Activated naive CD4-positive, alpha-beta T cell treated with anti-CD3 and anti-CD28 coated beads, Interleukin-2, amount 10 ng/mL, durations not matched to agents 7 days and 5 days (primary cell): ENCODE results near the gene VPS9D1.

Source experiments
- CTCF ChIA-PET: fragments of 350-600 bp; sonication (Branson Sonifier 250); formaldehyde crosslinking; loops from one replicate; lab custom pipeline; 2021; ENCODE audit warnings: antibody characterized with exemption; lab: Charles Lee
- DNase-seq: peaks from one replicate; pipeline ENCODE4 v3.0.0-alpha.2; 2020
- H3K27ac Mint-ChIP-seq: one replicate; pipeline ENCODE4 v1.8.0; 2021; ENCODE audit warnings: mild to moderate bottlenecking, moderate library complexity, mixed read lengths
- H3K27me3 Mint-ChIP-seq: one replicate; pipeline ENCODE4 v1.8.0; 2021; ENCODE audit warnings: mild to moderate bottlenecking, mixed read lengths
- H3K36me3 Mint-ChIP-seq: one replicate; pipeline ENCODE4 v1.8.0; 2021; ENCODE audit warnings: mixed read lengths
- H3K4me1 Mint-ChIP-seq: one replicate; pipeline ENCODE4 v1.8.0; 2021; ENCODE audit warnings: mixed read lengths
- H3K4me3 Mint-ChIP-seq: one replicate; pipeline ENCODE4 v1.8.0; 2021; ENCODE audit warnings: mild to moderate bottlenecking, moderate library complexity, mixed read lengths
- H3K9me3 Mint-ChIP-seq: one replicate; pipeline ENCODE4 v1.8.0; 2021; ENCODE audit warnings: mixed read lengths

Gene VPS9D1

GRCh38 chr16:89710709-89711564 is 9.8 kb downstream of the VPS9D1 start:
- no peak overlapping the region for H3K27ac Mint-ChIP-seq
- H3K27me3 Mint-ChIP-seq, result peaks cover 2% of the 10 kb centered on the region
- no peak overlapping the region for H3K4me3 Mint-ChIP-seq
- H3K36me3 Mint-ChIP-seq, result peaks cover 1% of the 10 kb centered on the region
- no peak for DNase-seq
- H3K9me3 Mint-ChIP-seq, result no peaks in the 10 kb centered on the region
- peaks cover 12% of the 10 kb centered on the region for H3K4me1 Mint-ChIP-seq
- CTCF ChIA-PET, result interaction anchor here (1.2 to 6.0 kb wide), 2 partner anchors 80 to 149 kb away, joined by 3 to 116 read pairs; no protein-coding TSS in a partner anchor

GRCh38 chr16:89709716-89710432 is 10.8 kb downstream of the VPS9D1 start:
- H3K27me3 Mint-ChIP-seq, result peaks cover 4% of the 10 kb centered on the region
- CTCF ChIA-PET, result interaction anchor here (0.6 to 6.0 kb wide), 5 partner anchors 10 to 151 kb away, joined by 3 to 116 read pairs (median 4); no protein-coding TSS in a partner anchor
- peaks cover under 1% of the 10 kb centered on the region for H3K36me3 Mint-ChIP-seq
- DNase-seq, result no peak
- H3K9me3 Mint-ChIP-seq, result no peaks in the 10 kb centered on the region
- peaks cover 15% of the 10 kb centered on the region for H3K4me1 Mint-ChIP-seq
- no peak overlapping the region for H3K27ac Mint-ChIP-seq
- H3K4me3 Mint-ChIP-seq, result no peak overlapping the region

GRCh38 chr16:89709166-89709565 is 11.5 kb downstream of the VPS9D1 start:
- CTCF ChIA-PET, result interaction anchor here (0.6 to 6.0 kb wide), 5 partner anchors 9 to 151 kb away, joined by 3 to 116 read pairs (median 4); partner anchors contain the start of gene VPS9D1
- Mint-ChIP-seq H3K36me3 (no peaks in the 10 kb centered on the region), H3K27me3 (peaks cover 6% of the 10 kb centered on the region), H3K27ac (no peak overlapping the region), H3K4me1 (peaks cover 13% of the 10 kb centered on the region), H3K9me3 (no peaks in the 10 kb centered on the region), H3K4me3 (no peak overlapping the region)
- no peak for DNase-seq

- H3K4me3 Mint-ChIP-seq, result no peak overlapping the region
- H3K36me3 Mint-ChIP-seq, result no peaks in the 10 kb centered on the region
- H3K27me3 Mint-ChIP-seq, result peaks cover 9% of the 10 kb centered on the region
- CTCF ChIA-PET, result interaction anchor here (1.1 to 6.0 kb wide), 5 partner anchors 9 to 153 kb away, joined by 3 to 116 read pairs (median 5); partner anchors contain the start of gene VPS9D1
- peaks cover 13% of the 10 kb centered on the region for H3K4me1 Mint-ChIP-seq
- no peak overlapping the region for H3K27ac Mint-ChIP-seq
- no peak for DNase-seq
- H3K9me3 Mint-ChIP-seq, result no peaks in the 10 kb centered on the region
These were observed 12.2 kb downstream of the VPS9D1 start for GRCh38 chr16:89708481-89708931.

- Mint-ChIP-seq H3K4me1 (peaks cover 14% of the 10 kb centered on the region), H3K36me3 (no peaks in the 10 kb centered on the region), H3K4me3 (no peak overlapping the region), H3K27ac (no peak overlapping the region), H3K27me3 (peaks cover 9% of the 10 kb centered on the region), H3K9me3 (no peaks in the 10 kb centered on the region)
- CTCF ChIA-PET, result interaction anchor here (0.7 to 6.0 kb wide), 5 partner anchors 11 to 154 kb away, joined by 3 to 116 read pairs (median 13); partner anchors contain the start of gene VPS9D1
- DNase-seq, result no peak
These were observed 13.0 kb downstream of the VPS9D1 start for GRCh38 chr16:89707695-89708094.

- no peak overlapping the region for H3K4me3 Mint-ChIP-seq
- H3K27me3 Mint-ChIP-seq, result peaks cover 9% of the 10 kb centered on the region
These were observed 14.0 kb downstream of the VPS9D1 start for GRCh38 chr16:89706518-89707260.

GRCh38 chr16:89705006-89705405 is 15.7 kb downstream of the VPS9D1 start:
- H3K4me1 Mint-ChIP-seq, result peaks cover 21% of the 10 kb centered on the region
- no peaks in the 10 kb centered on the region for H3K36me3 Mint-ChIP-seq
- DNase-seq, result no peak
- CTCF ChIA-PET, result interaction anchor here (1.3 to 6.9 kb wide), 6 partner anchors 19 to 205 kb away, joined by 5 to 116 read pairs (median 20); no protein-coding TSS in a partner anchor
- no peaks in the 10 kb centered on the region for H3K9me3 Mint-ChIP-seq
- no peak overlapping the region for H3K27ac Mint-ChIP-seq
- no peak overlapping the region for H3K4me3 Mint-ChIP-seq
- peaks cover 9% of the 10 kb centered on the region for H3K27me3 Mint-ChIP-seq

More at GRCh38 chr16:89706518-89707260, 14.0 kb downstream of the VPS9D1 start:
- Mint-ChIP-seq H3K9me3 (no peaks in the 10 kb centered on the region), H3K36me3 (no peaks in the 10 kb centered on the region), H3K27ac (no peak overlapping the region), H3K4me1 (peaks cover 15% of the 10 kb centered on the region)
- no peak for DNase-seq
- CTCF ChIA-PET, result interaction anchor here (0.6 to 6.0 kb wide), 22 partner anchors 8 to 220 kb away, joined by 3 to 116 read pairs (median 4); partner anchors contain the start of genes FANCA, MC1R and VPS9D1

GRCh38 chr16:89704281-89704680 is 16.4 kb downstream of the VPS9D1 start:
- Mint-ChIP-seq H3K27me3 (peaks cover 9% of the 10 kb centered on the region), H3K36me3 (no peaks in the 10 kb centered on the region), H3K27ac (no peak overlapping the region), H3K4me1 (peaks cover 26% of the 10 kb centered on the region), H3K9me3 (no peaks in the 10 kb centered on the region), H3K4me3 (no peak overlapping the region)
- no peak for DNase-seq
- CTCF ChIA-PET, result interaction anchor here (0.7 to 6.9 kb wide), 4 partner anchors 20 to 156 kb away, joined by 5 to 57 read pairs (median 12); no protein-coding TSS in a partner anchor

- Mint-ChIP-seq H3K4me3 (peak within 1 kb of the TSS; percentile 77), H3K27ac (peak within 1 kb of the TSS; percentile 89), H3K9me3 (no peaks in the 10 kb centered on the region), H3K36me3 (peaks cover 2% of the 10 kb centered on the region), H3K27me3 (peaks cover 9% of the 10 kb centered on the region), H3K4me1 (peaks cover 29% of the 10 kb centered on the region)
- peak; percentile 98 for DNase-seq
- CTCF ChIA-PET, result interaction anchor here (0.7 to 6.9 kb wide), 9 partner anchors 13 to 159 kb away, joined by 3 to 57 read pairs (median 4); no protein-coding TSS in a partner anchor
These were observed 19.0 kb downstream of the VPS9D1 start, which contains the start of gene SPATA2L for GRCh38 chr16:89701425-89702406. TSS of gene SPATA2L (minus strand) at chr16:89701705. CDS start at chr16:89701232, 473 bp downstream.

GRCh38 chr16:89700649-89701424 is 19.9 kb downstream of the VPS9D1 start:
- Mint-ChIP-seq H3K36me3 (peaks cover 2% of the 10 kb centered on the region), H3K9me3 (no peaks in the 10 kb centered on the region), H3K4me3 (peak overlapping the region; percentile 77), H3K27ac (peak overlapping the region; percentile 89), H3K4me1 (peaks cover 31% of the 10 kb centered on the region), H3K27me3 (peaks cover 6% of the 10 kb centered on the region)
- peak; percentile 74 for DNase-seq
- CTCF ChIA-PET, result interaction anchor here (0.6 to 6.9 kb wide), 30 partner anchors 8 to 381 kb away, joined by 3 to 57 read pairs (median 4); partner anchors contain the start of genes CDK10, CHMP1A and SPATA33

GRCh38 chr16:89700100-89700648 is 20.5 kb downstream of the VPS9D1 start:
- Mint-ChIP-seq H3K36me3 (peaks cover 2% of the 10 kb centered on the region), H3K4me1 (peaks cover 34% of the 10 kb centered on the region), H3K4me3 (peak overlapping the region; percentile 77), H3K27me3 (peaks cover 6% of the 10 kb centered on the region), H3K27ac (peak overlapping the region; percentile 76), H3K9me3 (no peaks in the 10 kb centered on the region)
- peak; percentile 97 for DNase-seq
- CTCF ChIA-PET, result interaction anchor here (0.6 to 6.9 kb wide), 30 partner anchors 9 to 382 kb away, joined by 3 to 57 read pairs (median 4); partner anchors contain the start of genes CDK10, CHMP1A, FANCA and SPATA33
